ENCODE data around the gene RB1.
A peak's percentile ranks its signal among the peaks of the same experiment; 100 is the strongest.
"Not testable (repeated sequence)": the region's sequence is repeated elsewhere in the genome, so short reads cannot be mapped to it uniquely, and the experiment has no call there.

The RB1 gene

DNA sequence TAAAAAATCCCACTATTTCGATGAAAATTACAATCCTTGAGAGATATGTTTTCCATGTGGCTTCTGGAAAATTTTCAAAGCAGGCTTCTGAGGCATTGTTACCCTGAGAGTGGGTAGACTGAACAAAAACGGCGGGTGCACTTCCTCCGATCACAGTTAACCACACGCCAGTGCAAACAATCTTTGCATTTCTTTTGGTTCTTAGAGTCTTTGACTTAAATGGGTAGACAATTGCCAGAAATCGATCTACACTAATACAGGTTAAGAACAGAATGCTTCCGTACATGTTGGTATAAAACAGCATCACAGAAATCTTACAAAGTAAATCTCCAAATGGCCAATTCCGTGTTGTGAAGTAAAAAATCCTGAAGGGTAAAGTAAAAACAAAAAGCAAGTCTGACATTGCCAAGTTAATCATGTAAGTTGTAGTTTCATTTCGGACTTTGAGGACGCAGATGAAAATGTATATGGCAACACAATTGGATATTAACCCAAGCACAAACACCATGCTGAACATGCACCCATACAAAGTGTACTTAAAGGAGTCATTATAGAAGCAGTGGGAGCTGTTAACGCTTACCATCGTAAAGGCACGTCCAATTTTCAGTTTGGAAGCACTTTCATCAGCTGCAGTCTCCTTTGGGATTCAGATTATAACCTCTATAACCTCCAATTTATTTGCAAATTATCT, 108.4 kb downstream of the RB1 start:
- peak; percentile 34 to 57 for DNase-seq

DNA sequence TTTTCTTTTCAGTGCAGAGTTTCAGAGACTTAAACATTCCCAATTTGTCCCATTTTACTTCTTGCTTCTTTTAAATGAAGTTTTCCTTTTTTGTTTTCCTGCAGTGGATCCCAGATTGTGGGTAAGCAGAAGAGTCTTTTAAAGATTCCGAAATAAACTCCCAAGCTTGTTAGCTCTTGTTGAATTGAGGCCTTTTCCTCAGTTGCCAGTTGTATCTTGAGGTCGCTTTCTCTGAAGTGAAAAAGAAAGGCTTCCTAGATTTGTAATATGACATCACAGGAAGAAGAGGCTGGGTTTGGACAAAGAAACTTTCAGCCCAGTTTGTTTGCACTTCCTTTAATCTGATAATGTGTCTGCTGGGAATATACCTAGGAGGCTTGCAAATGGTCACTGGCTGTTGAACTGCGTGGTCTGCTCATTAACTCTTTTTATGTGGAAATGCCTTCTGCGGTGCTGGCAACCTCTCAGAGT, 109.4 kb downstream of the RB1 start, which contains the start of gene LPAR6:
Gene LPAR6, minus strand, starts transcription at position 233 of the 471 bp plus-strand sequence. CDS start 690 bp downstream, outside the sequence.
- DNase-seq = peak in 1 of 2 donors; percentile 80

DNA sequence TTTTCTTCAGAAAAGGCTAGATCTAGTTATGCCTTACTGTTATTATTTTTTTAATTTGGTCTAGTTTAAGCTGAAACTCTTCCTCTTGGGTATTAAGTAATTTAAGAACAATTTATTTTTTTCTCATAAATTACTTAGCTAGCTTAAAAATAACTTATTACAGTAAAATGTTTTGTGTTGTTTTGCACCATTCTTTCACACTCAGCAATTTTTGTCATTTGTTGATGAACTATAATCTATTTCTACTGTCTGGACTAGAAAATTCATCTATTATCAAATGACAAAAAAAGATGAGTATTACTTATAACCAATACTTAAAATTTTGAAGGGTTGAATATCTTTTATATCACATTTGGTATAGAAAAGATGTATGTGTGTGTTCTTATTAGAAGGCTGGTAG, 111.0 kb downstream of the RB1 start:
- DNase-seq = no peak

DNA sequence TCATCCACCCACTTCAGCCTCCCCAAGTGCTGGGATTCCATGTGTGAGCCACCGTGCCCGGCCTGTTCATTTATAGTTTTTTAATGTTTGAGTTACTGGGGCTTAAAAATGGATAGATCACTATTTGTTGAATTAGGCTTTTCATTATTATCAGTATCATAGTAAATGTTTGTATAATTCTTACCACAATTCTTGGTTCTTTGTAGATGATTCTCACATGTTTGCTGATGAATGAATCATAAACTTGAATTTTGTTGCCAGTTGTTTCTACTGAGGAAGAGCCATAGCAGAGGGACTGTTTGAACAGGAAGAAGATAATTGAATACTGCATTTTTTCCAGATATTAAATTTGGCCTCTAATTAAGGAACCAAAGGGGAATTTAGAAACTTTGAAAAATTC, 112.0 kb downstream of the RB1 start:
- DNase-seq = no peak

DNA sequence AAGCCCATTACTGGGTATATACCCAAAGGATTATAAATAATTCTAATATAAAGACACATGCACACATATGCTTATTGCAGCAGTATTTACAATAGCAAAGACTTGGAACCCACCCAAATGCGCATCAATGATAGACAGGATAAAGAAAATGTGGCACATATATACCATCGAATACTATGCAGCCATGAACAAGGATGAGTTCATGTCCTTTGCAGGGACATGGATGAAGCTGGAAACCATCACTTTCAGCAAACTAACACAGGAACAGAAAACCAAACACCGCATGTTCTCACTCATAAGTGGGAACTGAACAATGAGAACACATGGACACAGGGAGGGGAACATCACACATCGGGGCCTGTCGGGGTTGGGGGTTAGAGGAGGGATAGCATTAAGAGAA, 118.5 kb downstream of the RB1 start:
- not testable (repeated sequence) for DNase-seq

DNA sequence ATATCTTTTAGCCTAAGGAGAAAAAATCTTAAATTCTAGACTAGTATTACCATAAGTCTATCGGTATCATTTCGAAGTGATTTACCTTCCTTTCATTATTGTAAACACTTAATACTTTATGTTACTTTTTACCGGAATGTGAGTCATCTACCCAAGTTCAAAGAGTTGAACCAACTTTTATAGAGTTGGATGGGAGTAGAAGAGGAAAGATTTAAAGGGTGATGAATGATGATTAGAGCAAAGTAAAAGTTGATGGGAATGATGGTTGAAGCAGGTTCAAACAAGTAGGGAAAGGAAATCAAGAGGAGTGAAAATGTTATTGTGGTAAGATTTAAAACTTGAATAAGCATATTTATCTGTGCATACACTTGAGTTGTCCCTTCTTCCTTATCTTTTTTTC, 120.7 kb downstream of the RB1 start:
- DNase-seq = no peak

DNA sequence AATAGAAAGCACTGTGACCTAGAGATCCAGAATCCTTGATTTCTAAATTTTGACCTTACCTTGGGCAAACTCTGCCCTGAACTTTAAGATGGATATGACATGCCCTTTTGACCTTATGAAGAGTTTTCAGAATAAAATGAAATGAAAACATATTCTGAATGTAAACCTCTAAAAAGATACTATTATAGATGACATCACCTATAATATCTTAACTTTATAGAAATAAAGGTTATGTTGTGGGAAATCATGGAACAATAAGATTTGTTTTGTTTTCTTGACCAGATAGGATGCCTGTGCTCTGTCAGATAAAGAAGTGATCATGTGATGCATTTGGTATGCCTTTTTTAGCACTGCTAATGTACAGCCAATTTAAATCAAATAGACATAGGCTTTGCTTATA, 122.5 kb downstream of the RB1 start:
- no peak for DNase-seq

DNA sequence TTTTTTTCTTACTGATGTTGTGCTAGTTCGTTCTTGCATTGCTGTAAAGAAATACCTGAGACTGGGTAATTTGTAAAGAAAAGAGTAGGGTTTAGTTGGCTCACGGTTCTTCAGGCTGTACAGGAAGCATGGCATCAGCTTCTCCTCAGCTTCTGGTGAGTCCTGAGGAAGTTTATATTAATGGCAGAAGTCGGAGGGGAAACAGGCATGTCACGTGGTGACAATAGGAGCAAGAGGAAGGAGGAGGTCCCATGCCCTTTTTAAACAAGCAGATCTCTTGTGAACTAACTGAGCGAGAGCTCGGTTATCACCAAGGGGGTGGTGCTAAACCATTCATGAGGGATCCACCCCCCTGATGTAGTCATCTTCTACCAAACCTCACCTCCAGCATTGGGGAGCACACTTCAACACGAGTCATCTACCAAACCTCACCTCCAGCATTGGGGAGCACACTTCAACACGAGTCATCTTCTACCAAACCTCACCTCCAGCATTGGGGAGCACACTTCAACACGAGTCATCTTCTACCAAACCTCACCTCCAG, 123.3 kb downstream of the RB1 start:
- DNase-seq = not testable (repeated sequence)

DNA sequence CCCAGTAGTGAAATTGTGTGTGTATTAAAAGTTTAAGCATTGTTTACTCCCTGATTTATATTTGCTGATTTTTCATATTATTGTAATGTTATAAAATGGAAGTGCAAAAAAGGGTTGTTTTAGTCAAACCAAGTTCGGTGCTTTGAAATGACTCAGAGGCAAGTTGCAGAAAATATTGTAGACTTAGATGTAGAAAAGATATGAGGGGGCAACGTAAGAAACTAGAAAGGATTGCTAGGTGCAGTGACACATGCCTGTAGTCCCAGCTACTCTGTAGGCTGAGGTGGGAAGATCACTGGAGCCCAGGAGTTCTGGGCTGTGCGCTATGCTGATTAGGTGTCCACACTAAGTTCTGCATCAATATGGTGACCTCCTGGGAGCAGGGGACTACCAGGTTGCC, 125.5 kb downstream of the RB1 start:
- no peak for DNase-seq

DNA sequence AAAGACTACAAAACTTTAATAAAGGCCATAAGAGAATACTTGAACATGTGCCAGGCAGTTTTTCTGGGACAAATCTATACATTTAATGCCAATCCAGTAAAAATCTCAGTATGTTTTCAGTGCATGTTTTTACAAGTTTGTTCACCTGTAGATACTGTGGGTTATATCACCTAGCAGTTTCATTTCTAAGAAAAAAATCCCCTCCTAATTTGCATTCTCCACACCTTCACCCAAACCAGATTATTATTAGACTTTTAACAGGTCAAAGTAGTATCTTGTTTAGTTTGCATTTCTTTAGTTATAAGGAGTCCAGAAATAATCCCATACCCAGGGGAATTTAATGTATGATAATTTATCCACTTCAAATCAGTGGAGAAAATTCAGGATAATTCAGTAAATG, 126.3 kb downstream of the RB1 start:
- no peak for DNase-seq

DNA sequence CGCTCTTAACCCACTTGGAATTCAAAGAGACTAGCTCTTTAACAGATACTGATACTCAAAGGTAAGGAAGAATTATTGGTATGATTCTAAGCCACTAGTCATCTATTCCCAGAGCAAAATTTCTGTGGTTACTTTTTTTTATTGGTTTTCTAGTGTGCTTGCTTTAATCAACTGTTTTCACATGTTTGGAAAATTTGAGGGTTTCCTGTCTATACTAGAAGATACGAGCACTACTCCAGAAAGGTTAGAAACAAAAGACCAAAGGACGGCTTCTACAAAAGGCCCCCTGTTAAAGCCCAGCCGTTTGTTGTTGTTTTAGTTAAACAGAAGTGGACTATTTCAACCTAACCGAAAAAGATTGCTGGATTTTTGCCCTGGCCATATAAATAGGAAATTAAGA, 127.9 kb downstream of the RB1 start:
- no peak for DNase-seq

DNA sequence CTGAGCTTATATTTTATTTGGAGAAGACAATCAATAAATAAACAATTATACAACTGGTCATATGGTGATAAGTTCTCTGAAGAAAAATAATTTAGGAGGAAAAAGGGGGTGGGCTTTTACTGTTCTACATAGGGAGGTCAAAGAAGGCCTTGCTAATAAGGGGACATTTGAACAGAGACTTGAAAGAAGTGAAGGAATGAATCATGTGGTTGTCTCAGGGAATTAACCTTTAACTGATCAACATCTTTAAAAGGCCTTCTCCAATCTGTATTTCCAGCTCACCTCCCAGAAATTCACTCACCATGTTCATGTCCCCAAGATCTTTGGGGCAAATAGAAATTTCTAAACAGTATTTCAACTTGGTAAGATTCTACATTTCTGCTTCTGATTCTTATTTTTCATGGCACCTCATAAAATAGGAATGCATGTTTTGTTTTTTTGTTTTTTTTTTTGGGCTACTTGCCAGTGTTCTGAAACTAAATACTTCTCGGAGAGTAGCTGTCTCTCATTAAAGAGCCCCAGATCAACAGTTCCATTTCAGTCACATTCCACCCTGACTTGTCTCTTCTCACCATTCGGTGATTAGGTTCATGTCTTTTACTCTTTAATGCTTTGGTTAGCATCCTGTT, 128.6 kb downstream of the RB1 start:
- no peak for DNase-seq

DNA sequence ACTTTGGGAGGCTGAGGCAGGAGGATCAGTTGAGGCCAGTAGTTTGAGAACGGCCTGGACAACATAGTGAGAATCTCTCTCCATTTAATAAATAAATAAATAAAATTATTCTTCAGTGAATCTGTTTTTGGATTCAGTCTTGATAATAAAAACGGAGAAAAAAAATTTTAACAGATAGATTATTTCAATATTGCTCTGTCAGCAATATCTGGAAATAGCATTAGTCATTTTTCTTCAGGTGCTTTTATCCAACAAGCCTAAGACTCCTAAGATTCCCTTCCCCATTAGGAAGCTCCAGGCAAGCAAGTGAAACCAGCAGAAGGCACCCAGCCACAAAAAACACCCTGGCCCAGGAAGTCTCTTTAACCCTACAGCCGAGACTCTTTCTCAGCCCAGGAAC, 130.6 kb downstream of the RB1 start:
- no peak for DNase-seq

DNA sequence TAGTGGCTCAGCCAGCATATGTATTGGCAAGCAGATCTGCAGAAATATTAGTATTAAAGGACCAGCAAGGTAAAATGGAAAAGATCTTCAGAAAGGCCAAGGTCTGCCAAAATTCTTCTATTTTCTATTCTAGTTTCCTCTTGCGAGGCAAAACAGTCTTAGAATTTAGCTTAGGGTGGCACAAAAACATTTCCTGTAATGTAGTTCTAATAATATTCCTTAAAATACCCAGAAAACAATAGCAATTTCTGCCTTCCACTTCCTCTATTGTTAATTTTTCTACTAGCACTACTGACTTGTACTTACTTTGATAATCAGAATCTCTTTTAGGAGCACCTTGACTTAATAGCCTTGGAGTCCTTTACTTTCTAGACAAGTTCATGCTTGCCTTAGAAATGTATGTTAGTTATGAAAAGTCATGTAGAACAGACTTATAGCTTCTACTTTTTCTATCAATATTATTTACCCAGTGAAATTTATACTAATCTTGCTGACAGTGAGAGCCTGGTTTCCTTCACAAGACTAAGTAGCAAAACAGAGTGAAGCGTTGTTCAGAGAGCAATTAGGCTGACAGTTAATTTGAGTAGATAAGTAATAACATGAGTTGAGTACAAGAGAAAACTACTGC, 133.2 kb downstream of the RB1 start:
- DNase-seq = no peak

DNA sequence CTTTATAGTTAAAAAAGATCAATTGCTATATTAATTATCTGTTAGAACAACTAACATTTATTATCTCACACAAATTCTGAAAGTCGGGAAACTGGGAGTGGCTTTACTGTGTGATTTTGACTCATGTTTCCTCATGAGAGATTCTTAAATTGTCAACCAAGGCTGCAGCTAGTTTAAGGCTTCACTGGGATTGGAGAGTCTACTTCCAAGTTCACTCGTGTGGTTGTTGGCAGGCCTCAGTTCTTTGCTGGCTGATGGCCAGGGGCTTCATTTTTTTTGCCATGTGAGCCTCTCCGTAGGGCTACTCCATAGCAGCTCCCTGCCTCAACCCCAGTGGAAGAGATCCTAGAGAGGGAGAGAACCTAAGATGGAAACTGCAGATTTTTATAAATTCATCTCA, 133.8 kb downstream of the RB1 start:
- DNase-seq = no peak

DNA sequence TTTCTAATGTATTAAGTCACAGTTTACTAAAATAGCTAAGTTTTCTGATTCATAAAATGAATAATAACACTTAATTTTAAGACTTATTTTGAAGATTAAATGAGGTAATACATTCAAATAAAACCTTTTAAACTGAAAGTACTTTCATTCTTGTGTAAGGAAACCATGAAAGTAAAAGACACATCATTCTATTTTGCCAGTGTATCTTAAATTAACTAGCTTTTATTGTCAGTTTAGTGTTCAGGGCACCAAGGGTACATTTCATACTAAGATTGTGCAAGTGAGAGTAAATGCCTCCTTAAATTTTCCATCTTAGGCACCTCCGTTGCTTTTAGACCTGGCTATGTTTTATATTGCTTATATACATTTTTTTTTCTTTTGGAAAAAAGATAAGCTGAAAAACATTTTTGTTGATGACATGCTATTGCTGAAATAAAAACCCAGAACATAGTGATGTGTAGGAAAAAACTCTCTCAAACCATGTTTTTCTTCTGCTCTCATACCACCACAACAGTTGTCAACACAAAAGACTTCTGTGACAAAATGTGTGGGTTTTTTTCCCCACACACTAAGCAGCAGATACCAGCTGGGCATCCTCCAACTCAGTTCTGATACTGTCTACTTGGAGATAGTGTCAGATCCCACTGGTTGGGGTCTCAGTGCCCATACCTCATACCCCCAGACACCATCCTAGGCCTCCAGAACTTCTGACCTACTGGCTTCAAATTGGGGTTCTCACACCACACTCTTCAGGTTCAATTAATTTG, 140.1 kb downstream of the RB1 start:
- DNase-seq = peak in 1 of 2 donors; percentile 22

DNA sequence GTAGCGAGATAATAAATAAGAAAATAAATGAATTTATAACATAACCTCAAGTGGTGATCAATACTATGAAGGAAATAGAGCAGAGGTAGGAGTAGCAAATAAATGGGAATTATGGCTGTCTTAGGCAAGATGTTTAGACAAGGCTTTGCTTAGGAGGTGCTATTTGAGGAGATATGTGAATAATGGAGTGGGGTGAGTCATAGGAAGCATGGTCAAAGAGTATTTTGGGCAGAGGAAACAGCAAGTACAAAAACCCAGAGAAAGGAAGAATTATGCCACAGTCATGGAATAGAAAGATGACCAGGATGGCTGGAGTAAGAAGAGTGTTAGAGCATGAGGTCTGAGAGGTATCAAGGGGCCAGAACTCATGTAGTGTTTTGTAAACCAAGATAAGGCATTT, 142.9 kb downstream of the RB1 start:
- DNase-seq = no peak

DNA sequence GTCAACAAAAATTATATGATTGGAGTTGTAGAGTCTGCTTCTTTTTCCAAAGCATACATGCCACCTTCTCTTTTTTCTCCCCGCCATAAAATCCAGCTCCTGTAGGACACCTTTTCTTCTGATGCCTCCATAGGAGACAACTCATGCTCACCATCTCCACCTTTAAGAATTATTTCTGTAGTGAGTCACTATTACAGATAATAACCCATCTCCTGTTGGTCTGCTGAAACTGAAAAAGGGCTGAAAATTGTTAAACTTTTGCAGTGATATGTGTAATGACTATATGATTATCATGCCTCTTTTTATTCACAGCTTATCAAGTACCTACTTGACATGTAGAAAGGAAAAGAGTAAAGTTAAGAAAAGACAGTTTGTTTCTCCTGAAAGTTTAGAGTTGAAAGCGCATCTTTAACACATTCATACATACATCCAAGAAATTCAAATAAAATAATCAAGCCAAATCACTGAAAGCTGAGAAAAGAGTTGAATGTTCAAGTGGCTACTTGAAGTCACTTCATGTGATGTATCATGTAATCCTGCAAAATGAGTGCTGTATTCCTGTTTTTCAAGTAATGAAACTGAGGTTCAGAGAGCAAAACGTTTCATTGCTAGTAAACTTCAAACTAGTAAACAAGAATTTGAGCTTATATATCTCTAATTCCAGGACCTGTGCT, 144.9 kb downstream of the RB1 start:
- no peak for DNase-seq

DNA sequence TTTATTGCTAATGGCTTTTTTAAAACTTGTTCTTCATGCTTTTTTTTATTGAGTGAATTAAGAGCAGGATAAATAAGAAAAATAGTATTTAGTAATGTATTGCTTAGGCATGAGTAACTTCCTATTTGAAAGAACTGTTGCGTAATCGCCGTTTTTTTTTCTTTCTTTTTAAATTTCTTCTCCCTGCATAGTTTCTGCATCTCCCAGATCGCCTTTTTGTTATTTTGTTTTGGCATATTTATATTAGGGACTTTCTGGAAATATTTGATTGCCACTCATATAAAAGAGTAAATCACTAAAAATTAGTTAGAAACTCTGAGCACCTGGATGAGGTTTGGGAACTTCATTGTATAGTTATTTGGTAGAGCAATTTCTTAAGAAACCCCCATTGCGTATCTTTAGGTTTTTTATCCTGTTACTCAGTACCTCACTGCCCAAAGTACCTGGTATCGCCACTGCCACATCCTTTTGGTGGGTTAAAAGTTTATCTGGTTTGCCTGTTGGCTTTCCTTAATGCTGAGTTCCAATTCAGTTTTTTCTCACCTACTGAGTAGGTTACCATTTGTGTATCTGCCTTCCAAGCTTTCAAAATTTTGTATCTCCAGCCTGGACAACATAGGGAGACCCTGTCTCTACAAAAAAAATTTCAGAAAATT, 145.5 kb downstream of the RB1 start:
- DNase-seq = peak in 1 of 2 donors; percentile 19

DNA sequence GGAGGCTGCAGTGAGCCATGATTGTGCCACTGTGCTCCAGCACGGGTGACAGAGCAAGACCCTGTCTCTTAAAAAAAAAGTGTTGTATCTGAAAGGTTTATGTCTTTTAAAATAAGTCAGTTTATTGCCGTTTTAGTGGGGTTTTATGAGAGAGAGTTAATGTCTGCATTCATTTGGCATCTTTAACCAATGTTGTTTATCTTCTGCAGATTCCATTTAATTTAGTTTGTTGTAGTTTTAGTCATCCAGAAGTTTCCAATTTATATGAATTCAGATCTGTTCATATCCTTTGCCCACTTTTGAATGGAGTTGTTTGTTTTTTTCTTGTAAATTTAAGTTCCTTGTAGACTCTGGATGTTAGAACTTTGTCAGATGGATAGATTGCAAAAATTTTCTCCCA, 146.1 kb downstream of the RB1 start:
- no peak for DNase-seq

DNA sequence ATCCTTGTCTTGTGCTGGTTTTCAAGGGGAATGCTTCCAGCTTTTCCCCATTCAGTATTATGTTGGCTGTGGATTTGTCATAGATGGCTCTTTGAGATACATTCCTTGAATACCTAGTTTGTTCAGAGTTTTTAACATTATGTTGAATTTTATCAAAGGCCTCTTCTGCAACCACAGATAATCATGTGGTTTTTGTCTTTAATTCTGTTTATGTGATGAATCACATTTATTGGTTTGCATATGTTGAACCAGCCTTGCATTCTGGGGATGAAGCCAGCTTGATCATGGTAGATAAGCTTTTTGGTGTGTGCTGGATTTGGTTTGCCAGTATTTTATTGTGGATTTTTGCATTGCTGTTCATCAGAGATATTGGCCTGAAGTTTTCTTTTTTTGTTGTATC, 147.6 kb downstream of the RB1 start:
- DNase-seq = not testable (repeated sequence)

DNA sequence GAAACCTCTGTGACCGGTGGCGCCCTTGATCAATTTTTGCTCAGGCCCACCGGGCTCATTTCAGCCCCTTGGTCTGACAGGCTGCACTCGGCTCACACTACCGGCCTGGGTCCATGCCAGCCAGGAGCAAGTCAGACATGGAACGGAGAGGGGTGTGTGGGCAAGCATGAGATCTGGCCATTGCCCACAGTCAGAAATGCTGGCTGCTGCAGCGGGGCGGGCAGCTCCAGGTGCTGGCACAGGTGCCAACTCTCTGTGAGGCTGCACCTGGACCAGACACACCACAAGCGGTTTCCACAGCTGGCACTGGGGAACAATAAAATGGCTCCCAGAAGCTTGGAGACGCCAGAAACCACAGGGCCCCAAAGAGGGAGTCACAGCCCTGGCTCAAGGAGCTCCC, 153.0 kb downstream of the RB1 start:
- no peak for DNase-seq

All from CD4-positive, alpha-beta T cell treated with Interleukin-4 for 1 hour (primary cell).